ENCODE measurements around the gene NUDT16L1. TPM values are rescaled to one million over a fixed set of nuclear protein-coding genes. Genes with fewer than 3 reads are reported as not detected.
"Not testable (repeated sequence)": the region's sequence is repeated elsewhere in the genome, so short reads cannot be mapped to it uniquely, and the experiment has no call there.

The NUDT16L1 gene
- total RNA-seq, 4 donors from 2014 or later: 15.4 to 48.3 (median 33.1) TPM

GRCh38 chr16:4734730-4735535 is 41.6 kb downstream of the NUDT16L1 start:
- TF ChIP-seq CTCF (IDR thresholded peaks at IDR 0.05) (no peak), POLR2A (IDR thresholded peaks at IDR 0.05) (no peak)
- H3K27me3 ChIP-seq: no peaks in the 10 kb centered on the region
- DNase-seq: peak; percentile 89
- peaks cover 0 to 4% of the 10 kb centered on the region in 2 donors for H3K4me1 ChIP-seq
- H3K36me3 ChIP-seq: no peaks in the 10 kb centered on the region
- no peaks in the 10 kb centered on the region for H3K9me3 ChIP-seq
- peak overlapping the region; percentile 95 to 99 for H3K4me3 ChIP-seq
- intact Hi-C loops (cut with DNase I; ENCODE audit: low total_unique reads): no loop called here
- peak overlapping the region; percentile 60 to 73 for H3K27ac ChIP-seq

DNA sequence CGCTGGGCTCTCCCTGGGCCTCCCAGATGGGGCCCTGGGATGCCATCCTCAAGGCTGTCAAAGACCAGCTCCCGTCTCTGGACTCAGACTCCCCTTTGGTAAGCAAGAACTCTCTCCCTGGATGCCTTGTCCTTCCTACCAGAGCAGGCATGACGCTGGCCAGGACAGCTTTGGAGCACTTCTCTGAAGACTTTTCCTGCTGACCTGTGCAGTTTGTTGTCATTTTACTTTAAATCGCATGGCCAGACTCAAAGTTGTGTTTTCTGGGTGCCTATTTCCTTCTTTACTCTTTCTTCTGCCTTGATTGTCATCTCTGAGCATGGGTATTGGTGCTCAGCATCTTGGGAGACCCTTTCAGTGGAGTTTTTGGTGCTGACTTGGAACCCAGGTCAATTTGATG is 43.2 kb downstream of the NUDT16L1 start:
- H3K9me3 ChIP-seq: no peaks in the 10 kb centered on the region
- H3K36me3 ChIP-seq: no peaks in the 10 kb centered on the region
- TF ChIP-seq CTCF (IDR thresholded peaks at IDR 0.05) (no peak), POLR2A (IDR thresholded peaks at IDR 0.05) (no peak)
- H3K27ac ChIP-seq: no peak overlapping the region
- no peak overlapping the region for H3K4me3 ChIP-seq
- no peak for DNase-seq
- H3K4me1 ChIP-seq: peaks cover 0 to 4% of the 10 kb centered on the region in 2 donors
- intact Hi-C loops (cut with DNase I; ENCODE audit: low total_unique reads): no loop called here
- no peaks in the 10 kb centered on the region for H3K27me3 ChIP-seq

- intact Hi-C loops (cut with DNase I; ENCODE audit: low total_unique reads): no loop called here
- Histone ChIP-seq H3K4me3 (no peak overlapping the region), H3K9me3 (no peaks in the 10 kb centered on the region), H3K27me3 (no peaks in the 10 kb centered on the region), H3K27ac (no peak overlapping the region), H3K36me3 (no peaks in the 10 kb centered on the region), H3K4me1 (peaks cover 0 to 4% of the 10 kb centered on the region in 2 donors)
- no peak for TF ChIP-seq POLR2A (IDR thresholded peaks at IDR 0.05)
- TF ChIP-seq CTCF (IDR thresholded peaks at IDR 0.05): no peak
- DNase-seq: no peak
Measured at GRCh38 chr16:4737545-4737944, 44.2 kb downstream of the NUDT16L1 start.

DNA sequence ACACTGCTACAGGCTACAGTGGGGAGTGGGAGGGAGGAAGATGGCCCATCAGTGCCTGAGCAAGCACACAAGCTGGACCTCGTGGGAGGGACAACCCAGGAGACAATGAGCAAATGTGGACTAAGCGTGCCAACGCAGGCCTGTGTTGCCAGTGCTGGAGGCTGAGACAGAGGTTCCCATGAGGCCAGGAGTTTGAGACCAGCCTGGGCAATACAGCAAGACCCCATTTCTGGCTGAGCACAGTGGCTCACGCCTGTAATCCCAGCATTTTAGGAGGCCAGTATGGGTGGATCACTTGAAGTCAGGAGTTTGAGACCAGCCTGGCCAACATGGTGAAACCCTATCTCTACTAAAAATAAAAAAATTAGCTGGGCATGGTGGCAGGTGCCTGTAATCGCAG is 45.0 kb downstream of the NUDT16L1 start:
- DNase-seq; H3K4me1 ChIP-seq; H3K4me3 ChIP-seq; H3K27ac ChIP-seq; H3K36me3 ChIP-seq; H3K9me3 ChIP-seq; H3K27me3 ChIP-seq; intact Hi-C loops (cut with DNase I; ENCODE audit: low total_unique reads): not testable (repeated sequence)

DNA sequence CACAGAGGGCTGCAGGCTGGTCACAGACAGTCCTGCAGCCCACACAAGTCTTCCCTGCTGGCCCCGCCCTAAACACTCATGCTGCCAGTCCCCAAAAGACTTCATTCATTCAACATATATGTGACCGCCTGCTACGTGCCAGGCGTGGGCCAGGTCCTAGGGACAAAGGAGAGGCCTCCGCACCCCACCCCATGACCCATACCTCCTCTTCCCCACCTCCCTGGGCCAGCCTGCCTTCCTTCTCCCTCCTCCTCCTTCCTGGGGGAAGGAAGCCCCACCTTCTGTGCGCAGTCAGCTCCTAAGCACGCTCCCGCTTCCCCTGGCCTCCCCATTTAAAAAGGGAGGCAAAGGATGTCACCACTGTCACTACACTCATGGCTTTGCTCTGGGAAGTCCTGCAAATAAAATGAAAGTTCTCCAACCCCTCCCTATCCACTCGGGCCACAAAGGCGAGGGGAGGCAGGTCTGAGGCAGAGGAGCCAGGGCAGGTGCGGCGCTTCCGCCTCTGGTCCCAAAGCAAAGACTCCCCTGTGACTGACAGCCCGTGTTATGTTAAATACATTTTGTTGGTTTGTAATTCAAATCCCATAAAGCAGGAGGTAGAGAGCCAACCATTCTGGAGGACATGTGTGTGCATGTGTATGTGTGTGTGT is 50.0 kb downstream of the NUDT16L1 start:
- Histone ChIP-seq H3K36me3 (no peaks in the 10 kb centered on the region), H3K4me3 (no peak overlapping the region), H3K27ac (no peak overlapping the region), H3K9me3 (no peaks in the 10 kb centered on the region), H3K27me3 (no peaks in the 10 kb centered on the region), H3K4me1 (peaks cover 0 to 8% of the 10 kb centered on the region in 2 donors)
- intact Hi-C loops (cut with DNase I; ENCODE audit: low total_unique reads): no loop called here
- TF ChIP-seq POLR2A (IDR thresholded peaks at IDR 0.05) (no peak), CTCF (IDR thresholded peaks at IDR 0.05) (no peak)
- DNase-seq: no peak

Data from uterus (tissue), 4 donors.